ENCODE data around the gene LRRK2.

DNA sequence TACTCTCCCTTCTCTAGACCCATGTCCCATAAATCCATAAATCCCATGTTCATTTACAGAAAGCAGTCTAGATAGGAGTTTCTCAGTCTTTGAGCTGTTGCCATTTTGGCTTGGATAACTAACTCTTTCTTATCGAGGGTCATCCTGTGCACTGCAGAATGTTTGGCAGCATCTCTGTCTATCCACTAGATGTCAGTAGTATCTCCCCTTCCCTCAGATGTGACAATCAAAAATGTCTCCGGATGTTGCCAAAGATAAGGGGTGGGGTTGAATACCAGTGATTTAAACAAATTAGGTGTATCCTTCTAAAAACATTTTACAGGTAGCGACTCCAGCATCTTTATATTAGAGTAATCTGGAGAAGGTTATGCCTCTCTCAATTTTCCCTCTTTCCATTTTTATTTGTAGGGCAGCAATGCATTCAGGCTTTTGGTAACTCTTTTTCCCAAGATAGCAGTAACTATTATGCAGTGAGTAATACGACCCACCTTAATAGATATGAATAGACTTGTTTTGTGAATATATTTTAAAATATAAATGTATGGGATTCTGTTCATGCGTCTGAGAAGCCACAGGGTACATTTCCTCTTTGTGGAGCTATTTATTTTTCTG lies 100.7 kb downstream of the LRRK2 start:
- TF ChIP-seq NFYB (CRISPR knock-in tag; IDR thresholded peaks at IDR 0.05) (no peak), TAF15 (IDR thresholded peaks at IDR 0.05; ENCODE audit: low read depth, low read length, poor library complexity, severe bottlenecking) (no peak)
